ENCODE results near the gene ANKRD60. TPM values are rescaled to one million over a fixed set of nuclear protein-coding genes. Genes with fewer than 3 reads are reported as not detected.

ANKRD60 gene
- not detected in 2 replicates for total RNA-seq (2014; rRNA removed; shearing (Covaris generic))

- peak; percentile 53 for DNase-seq (ENCODE audit: low read depth)
Observed at GRCh38 chr20:58228484-58229197, at the start of gene ANKRD60. Gene ANKRD60, minus strand, starts transcription at chr20:58228653. Its CDS starts 0 bp downstream, at chr20:58228653.

DNA sequence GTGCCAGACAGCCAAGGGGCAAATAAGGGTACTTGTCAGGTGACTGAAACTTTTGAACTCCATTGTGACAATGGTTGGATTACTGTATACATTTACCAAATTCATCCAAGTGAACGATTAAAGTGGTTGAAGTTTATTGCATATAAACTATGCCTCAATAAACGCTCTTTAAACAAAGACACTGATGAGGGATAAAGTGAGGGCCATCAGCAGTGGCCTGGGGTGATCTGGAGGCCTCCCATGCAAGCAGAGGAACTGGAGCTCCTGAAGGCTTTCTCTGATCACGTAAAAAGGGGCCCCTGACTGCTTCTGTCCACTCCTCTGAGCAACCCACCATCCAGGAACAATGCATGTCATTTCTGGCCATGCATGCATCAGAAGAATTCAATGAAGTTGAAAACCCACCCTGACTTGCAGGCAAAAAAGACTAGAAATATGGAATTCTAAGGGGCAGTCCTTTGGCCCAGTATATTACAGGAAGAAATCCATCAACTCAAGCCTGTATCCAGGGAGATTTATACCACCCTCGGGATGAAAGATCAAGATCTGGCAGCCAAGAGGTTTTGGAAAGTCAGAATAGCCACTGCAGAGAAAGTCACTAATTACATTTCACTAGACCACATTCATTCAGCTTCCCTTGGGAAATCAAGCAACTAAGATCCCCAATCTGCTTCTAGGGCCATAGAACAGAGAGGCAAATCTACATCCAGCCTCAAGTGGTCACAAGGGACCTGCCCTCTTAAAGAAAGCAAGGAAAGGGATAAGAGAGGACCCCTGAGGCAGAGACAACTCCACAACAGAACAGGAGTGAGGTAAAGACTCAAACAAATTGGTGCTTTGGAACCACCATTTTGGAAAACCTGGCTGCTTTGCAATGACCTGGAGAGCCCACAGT, 49.4 kb upstream of the ANKRD60 start:
- no peak for DNase-seq (ENCODE audit: low read depth)

DNA sequence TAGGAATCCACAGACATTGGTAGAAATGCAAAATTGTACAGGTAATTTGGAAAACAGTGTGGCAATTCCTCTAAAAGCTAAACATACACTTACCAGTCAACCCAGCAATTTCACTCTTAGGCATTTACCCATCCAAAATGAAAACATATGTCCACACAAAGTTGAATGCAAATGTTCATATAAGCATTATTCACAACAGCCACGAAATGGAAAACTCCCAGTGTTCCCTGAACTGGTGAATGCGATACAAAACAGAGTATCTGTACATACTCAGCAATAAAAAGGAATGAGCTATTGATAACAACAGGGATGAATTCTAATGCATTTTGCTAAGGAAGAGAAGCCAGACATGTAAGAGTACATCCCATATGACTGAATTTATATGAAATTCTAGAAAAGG, 48.7 kb upstream of the ANKRD60 start:
- DNase-seq (ENCODE audit: low read depth): no peak

DNA sequence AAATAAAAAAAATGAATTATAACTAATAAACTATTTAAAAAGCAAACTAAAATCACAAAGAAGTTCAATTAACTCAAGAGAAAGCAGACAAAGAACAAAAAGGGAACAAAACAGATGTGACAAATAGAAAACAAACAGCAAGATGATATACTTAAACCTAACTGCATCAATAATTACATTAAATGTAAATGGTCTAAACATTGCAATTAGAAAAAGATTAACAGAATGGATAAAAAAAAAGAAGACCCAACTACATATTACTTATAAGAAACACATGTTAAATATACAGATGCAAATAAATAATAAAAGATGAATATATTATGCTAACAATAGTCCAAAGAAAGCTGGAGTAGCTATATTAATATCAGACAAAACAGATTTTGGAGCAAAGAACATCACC, 45.9 kb upstream of the ANKRD60 start:
- DNase-seq (ENCODE audit: low read depth): no peak

- DNase-seq (ENCODE audit: low read depth): no peak
Observed at GRCh38 chr20:58271606-58272351, 43.3 kb upstream of the ANKRD60 start.

- peak; percentile 75 for DNase-seq (ENCODE audit: low read depth)
Observed at GRCh38 chr20:58268936-58269619, 40.6 kb upstream of the ANKRD60 start.

- no peak for DNase-seq (ENCODE audit: low read depth)
Observed at GRCh38 chr20:58268421-58268821, 40.0 kb upstream of the ANKRD60 start.

DNA sequence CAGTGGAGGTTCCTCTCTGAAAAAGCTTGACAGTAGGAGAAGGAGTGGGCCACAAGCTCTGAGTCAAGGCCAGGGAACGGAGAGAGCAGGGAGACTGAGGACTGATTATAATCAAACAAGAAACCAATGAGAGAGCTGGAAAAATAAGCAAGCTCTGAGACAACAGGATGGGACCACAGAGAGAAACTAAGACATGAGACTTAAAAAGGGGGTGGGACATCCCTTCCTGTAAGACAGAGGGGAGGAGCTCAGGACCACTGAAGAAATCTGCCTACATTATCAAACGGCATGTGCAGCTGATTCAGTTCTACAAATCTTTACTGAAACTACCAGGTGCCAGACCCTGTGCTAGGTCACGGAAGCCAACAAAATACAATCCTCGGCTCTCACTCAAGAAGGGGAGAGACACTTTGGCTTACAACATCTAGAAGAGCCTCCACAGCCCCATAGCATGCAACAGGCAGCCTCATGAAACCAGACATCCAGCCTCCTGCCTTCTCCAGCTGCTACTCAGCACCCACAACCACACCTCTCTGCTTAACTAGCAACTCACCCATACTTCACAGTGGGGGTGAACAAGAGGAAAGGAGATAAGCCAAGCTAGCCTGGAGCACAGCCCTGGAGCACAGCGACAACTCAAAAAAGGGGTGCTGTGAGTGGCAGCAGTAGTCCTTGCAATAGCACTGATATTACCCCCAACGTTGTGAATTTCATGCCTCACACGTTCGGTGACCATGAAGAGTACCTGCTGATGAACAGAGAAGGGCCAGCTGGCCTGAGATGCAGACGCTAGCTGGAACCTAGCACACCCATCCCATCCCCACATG, 39.1 kb upstream of the ANKRD60 start:
- no peak for DNase-seq (ENCODE audit: low read depth)

DNA sequence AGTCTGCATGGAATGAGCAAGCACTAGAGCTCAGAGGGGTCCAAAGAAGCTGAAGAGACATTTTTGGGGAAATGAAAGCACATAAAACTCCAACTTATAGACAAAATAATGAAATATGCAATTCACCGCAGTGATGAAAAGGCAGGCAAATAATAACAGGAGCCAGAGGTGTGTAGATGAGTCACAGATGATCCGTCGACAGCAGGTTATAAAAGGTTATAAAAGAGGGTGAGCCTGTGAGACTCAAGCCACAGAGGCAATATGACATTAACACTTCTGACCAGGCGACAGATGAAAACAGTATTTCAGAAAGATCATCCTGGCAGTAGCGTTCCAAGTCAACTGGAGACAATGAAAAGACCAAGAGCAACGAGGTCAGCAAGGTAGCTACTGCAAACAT, 35.8 kb upstream of the ANKRD60 start:
- DNase-seq (ENCODE audit: low read depth): no peak

- DNase-seq (ENCODE audit: low read depth): no peak
Observed at GRCh38 chr20:58261660-58262059, 33.2 kb upstream of the ANKRD60 start.

GRCh38 chr20:58260006-58260405, 31.6 kb upstream of the ANKRD60 start:
- no peak for DNase-seq (ENCODE audit: low read depth)

DNA sequence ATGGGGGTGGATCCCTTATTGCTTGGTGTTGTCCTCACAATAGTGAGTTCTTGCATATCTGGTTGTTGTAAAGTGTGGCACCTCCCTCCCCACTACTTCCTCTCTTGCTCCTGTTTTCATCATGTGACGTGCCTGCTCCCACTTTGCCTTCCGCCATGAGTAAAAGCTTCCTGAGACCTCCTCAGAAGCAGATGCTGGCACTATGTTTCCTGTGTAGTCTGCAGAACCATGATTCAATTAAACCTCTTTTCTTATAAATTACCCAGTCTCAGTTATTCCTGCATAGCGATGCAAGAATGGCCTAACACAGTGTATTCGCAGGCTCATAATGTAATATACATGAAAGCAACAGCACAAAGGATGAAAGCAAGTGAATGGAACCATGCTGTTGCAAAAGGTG, 28.4 kb upstream of the ANKRD60 start:
- no peak for DNase-seq (ENCODE audit: low read depth)

GRCh38 chr20:58256307-58256706, 27.9 kb upstream of the ANKRD60 start:
- DNase-seq (ENCODE audit: low read depth): no peak

- no peak for DNase-seq (ENCODE audit: low read depth)
Observed at GRCh38 chr20:58254890-58255289, 26.4 kb upstream of the ANKRD60 start.

GRCh38 chr20:58251979-58252591, 23.6 kb upstream of the ANKRD60 start:
- DNase-seq (ENCODE audit: low read depth): peak; percentile 94

- no peak for DNase-seq (ENCODE audit: low read depth)
Observed at GRCh38 chr20:58251348-58251978, 23.0 kb upstream of the ANKRD60 start.

DNA sequence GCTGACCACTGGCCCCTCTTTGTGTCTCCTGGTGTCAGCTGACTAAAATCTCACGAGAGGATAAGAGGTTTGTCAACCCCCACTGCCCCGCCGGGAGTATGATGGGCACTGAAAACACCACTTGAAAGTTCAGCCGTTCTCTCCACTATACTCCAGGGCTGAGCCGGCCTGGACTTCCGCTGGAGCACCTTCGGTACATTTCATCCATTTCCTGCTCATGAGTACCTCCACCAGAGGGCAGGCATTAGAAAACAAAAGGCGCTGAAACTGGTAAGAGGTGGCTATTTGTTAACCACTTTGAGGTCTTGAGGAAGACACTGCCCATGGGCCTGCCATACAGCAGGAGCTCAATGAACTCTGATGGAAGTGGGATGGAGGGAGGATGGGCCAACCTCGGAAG, 17.9 kb upstream of the ANKRD60 start:
- DNase-seq (ENCODE audit: low read depth): peak; percentile 40

GRCh38 chr20:58245931-58246330, 17.5 kb upstream of the ANKRD60 start:
- no peak for DNase-seq (ENCODE audit: low read depth)

DNA sequence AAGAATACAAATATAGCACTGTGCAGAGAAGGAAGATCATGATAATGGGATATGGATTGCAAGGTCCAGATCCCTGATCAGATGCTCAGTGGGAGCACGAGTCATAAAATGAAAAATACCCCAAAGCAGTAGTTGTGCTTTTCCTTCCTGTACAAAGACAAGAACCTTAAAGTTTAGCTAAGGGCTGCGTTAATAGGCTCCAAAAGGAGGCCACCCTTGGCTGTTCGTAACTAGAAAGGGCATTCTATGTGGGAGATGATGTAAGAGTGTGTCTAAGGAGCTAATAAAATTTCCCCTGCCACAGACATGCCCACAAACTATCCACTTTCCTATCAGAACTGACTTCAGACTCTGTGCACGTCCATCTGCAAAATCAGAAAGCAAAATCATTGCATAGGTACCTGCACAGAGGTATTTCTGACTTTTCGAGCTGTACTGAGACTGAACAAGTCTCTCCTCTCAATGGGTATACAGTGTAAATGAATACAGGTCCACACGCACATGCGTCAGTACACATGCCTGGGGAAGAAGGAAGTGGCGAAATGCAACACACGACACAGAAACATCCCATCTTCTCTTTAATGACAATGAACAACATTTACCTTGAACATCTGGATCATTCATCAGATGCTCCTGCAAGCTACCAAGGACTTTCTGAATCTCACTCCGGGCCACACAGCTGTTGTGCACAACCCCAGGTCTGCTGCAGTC, 16.9 kb upstream of the ANKRD60 start:
- no peak for DNase-seq (ENCODE audit: low read depth)
